GM13977 (cell line): Measurements from ENCODE around the gene OSBPL1A.

Experiments used
- DNase-seq: peaks from one replicate; pipeline ENCODE4 v3.0.0; 2012; ENCODE audit warnings: low spot score
- in situ Hi-C: fragments of 300-500 bp; cut with MboI; formaldehyde crosslinking; loops from one replicate; pipeline ENCODE4 v1.12.0; 2022; ENCODE audit warnings: low sequenced_read_pairs, low pct_unique_long_range_greater_than_20kb, mixed read lengths, inconsistent platforms; ENCODE audit not compliant: unreplicated experiment
- TF ChIP-seq, protein P1 (sequence below): IDR thresholded peaks from 2 replicates; pipeline ENCODE4 v1.5.1; 2012; ENCODE audit warnings: mild to moderate bottlenecking, control low read depth; ENCODE audit not compliant: insufficient read depth; ENCODE audit errors: extremely low read depth, missing control alignments

The OSBPL1A gene

DNA sequence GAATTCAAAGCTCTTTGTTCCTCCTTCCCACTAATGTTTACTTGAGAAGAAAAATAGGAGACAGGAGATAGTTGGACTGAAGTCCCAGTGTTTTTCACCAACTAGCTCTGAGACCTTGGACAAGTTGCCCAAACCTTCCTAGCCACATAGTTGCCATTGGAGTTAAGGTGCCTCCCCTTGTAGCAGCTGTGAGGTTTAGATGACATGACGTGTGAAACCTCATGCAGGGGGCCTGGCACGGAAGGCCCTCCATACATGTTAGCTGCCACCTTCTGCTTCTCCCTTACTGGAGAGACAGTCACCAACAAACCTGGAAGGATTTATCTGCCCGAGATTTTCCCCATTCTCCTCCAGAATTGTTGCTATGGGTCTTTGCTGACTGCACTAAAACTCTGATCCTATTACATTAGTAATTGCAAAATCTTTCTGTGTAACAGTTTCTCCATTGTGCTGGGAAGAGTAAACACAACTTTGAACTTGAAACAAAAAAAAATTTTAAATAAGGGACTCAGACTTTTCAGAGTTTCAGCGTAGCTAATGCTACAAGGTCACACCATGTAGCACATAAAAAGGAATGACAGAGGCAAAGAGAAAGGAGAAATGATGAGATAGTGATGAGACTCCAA lies 282.6 kb downstream of the OSBPL1A start:
- in situ Hi-C loops: no loop called here
- no peak for DNase-seq
- TF ChIP-seq, protein P1, sequence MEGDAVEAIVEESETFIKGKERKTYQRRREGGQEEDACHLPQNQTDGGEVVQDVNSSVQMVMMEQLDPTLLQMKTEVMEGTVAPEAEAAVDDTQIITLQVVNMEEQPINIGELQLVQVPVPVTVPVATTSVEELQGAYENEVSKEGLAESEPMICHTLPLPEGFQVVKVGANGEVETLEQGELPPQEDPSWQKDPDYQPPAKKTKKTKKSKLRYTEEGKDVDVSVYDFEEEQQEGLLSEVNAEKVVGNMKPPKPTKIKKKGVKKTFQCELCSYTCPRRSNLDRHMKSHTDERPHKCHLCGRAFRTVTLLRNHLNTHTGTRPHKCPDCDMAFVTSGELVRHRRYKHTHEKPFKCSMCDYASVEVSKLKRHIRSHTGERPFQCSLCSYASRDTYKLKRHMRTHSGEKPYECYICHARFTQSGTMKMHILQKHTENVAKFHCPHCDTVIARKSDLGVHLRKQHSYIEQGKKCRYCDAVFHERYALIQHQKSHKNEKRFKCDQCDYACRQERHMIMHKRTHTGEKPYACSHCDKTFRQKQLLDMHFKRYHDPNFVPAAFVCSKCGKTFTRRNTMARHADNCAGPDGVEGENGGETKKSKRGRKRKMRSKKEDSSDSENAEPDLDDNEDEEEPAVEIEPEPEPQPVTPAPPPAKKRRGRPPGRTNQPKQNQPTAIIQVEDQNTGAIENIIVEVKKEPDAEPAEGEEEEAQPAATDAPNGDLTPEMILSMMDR: no peak

DNA sequence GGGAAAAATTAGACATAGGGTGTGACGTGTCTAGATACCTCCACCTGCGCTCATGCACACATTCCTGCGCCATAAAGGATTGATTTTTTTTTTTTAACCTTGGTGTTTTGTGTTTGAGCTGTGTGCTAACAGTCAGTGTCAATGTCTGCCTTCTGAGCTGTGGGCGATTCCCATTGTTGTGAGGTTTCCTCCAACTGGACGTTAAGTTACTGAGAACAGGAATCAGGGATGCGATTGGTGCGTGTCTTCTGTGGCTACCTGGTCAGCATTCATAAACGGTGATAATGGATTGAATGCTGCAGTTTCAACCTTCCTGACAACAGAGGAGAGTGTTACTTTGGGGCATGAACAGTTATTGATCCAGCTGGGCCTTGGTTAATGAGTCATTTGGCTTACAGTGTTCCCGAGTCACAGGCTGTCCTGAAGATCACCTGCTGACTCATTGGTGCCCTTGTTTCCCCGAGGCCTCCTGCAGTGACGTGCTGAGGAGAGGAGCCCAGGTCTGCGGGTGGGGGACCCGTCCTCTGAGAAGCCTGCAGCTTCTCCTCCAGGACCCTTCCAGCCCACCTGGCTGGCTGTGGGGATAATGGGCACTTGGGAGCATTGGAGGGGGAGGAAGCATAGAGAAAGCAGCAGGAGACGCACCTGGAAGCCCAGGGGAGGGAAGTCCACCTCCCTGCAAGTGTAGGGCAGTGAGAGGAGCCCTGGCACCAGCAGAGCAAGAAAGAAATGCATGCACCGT lies 284.6 kb downstream of the OSBPL1A start:
- in situ Hi-C loops: no loop called here
- TF ChIP-seq, protein P1: no peak
- no peak for DNase-seq

DNA sequence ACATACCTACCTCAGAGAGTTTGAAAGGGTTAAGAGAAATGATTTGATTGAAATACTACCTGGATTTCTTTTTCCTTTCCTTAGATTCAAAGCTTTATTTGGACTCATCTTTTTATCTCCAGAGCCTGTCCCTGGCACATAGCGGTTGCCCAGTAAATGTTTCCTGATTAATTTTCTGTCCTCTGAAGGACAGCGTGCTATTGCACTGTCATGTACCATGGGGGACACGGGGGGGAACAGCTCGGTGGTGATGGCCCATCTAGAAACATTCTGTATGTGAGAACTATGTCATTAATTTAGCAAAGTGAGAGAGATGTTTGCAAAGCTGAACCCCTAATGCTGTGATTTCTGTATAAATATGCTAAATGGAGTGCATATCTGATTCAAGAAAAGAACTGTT lies 285.2 kb downstream of the OSBPL1A start:
- in situ Hi-C loops: no loop called here
- TF ChIP-seq, protein P1: no peak
- no peak for DNase-seq
